Amniotic stem cell (primary cell): Measurements from ENCODE around the gene R3HDM4.

Source experiments
- DNase-seq: peaks from one replicate; lab custom pipeline; 2025; lab: John Stamatoyannopoulos, UW

R3HDM4 gene

GRCh38 chr19:872266-872951 is 40.6 kb downstream of the R3HDM4 start:
- no peak for DNase-seq

GRCh38 chr19:871446-872265 is 41.4 kb downstream of the R3HDM4 start:
- no peak for DNase-seq

DNA sequence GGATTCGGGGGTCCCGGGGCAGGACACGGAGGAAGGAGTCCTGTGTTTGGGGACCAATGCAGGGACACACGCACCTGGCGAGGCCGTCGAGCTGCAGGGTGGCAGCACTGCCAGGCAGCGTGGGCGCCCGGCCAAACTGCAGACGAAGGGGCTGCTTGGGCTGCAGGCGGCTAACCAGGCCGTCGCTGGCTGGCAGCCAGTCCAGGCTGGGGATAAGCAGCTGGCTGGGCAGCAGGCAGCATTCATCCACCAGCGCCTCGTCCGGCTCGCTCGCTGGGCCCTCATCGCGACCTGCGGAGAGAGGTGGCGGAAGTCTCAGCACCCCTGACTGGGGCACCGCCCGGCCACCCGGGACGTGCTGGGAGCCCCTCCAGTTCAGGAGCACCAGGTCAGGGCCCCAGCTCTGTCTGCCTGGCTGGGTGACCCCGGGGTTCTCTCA is 42.0 kb downstream of the R3HDM4 start:
- no peak for DNase-seq

DNA sequence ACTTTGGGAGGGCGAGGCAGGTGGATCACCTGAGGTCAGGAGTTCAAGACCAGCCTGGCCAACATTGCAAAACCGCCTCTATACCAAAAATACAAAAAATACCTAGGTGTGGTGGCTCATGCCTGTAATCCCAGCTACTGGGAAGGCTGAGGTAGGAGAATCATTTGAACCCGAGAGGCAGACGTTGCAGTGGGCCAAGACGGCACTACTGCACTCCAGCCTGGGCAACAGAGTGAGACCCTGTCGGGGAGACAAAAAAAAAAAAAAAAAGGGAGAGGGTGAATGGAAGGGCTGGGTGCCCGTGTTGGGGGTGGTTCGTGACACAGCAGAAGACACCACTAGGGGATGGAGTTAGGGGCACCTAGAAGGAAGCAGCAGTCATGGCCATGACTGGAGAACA is 42.7 kb downstream of the R3HDM4 start:
- DNase-seq, result no peak

- DNase-seq, result peak; percentile 90
These were observed 43.5 kb downstream of the R3HDM4 start for GRCh38 chr19:869245-870177.

- no peak for DNase-seq
These were observed 44.4 kb downstream of the R3HDM4 start for GRCh38 chr19:868458-869244.

- DNase-seq, result no peak
These were observed 45.1 kb downstream of the R3HDM4 start for GRCh38 chr19:867855-868457.

GRCh38 chr19:867301-867793 is 45.7 kb downstream of the R3HDM4 start:
- DNase-seq, result no peak

- DNase-seq, result no peak
These were observed 46.2 kb downstream of the R3HDM4 start for GRCh38 chr19:866769-867300.

DNA sequence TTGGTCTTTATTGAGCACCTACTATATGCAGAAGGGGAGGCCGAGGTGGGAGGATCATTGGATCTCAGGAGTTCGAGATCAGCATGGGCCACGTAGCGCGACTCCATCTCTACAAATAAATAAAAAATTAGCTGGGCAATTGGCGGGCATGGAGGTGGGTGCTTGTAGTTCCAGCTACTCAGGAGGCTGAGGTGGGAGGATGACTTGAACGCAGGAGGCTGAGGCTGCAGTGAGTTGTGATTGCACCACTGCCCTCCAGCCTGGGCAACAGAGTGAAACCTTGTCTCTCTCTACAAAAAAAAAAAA is 49.8 kb downstream of the R3HDM4 start:
- DNase-seq, result no peak

- no peak for DNase-seq
These were observed 50.3 kb downstream of the R3HDM4 start for GRCh38 chr19:862581-863314.

DNA sequence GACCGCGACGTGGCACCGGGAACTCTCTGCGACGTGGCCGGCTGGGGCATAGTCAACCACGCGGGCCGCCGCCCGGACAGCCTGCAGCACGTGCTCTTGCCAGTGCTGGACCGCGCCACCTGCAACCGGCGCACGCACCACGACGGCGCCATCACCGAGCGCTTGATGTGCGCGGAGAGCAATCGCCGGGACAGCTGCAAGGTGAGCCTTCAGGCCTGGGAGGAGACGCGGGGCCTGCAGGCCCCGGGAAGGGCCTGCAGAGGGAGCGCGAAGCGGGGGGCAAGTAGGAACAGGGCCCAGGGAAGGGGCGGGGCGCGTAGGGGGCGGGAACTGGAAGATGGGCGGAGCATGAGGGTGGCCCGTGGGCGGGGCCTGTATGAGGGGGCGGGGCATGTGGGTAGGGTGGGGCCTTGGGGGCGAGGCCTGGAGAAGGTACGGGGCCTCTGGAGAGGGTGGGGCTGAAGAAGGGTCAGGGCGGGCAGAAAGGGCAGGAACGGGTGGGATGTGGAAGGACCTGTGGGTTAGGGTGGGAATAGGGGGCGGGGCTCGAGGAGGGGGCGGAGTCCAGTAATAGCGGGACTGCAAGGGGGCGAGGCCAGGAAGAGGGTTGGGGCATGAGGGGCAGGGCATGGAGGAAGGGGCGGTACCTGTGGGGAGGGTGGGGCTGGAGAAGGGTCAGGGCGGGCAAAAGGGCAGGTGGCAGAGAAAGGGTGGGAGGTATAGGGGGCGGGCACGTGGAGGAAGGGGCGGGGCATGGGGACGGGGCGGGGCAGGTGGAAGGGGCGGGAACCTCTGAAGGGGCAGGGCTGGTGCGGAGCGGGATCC is 51.1 kb downstream of the R3HDM4 start:
- DNase-seq, result no peak

DNA sequence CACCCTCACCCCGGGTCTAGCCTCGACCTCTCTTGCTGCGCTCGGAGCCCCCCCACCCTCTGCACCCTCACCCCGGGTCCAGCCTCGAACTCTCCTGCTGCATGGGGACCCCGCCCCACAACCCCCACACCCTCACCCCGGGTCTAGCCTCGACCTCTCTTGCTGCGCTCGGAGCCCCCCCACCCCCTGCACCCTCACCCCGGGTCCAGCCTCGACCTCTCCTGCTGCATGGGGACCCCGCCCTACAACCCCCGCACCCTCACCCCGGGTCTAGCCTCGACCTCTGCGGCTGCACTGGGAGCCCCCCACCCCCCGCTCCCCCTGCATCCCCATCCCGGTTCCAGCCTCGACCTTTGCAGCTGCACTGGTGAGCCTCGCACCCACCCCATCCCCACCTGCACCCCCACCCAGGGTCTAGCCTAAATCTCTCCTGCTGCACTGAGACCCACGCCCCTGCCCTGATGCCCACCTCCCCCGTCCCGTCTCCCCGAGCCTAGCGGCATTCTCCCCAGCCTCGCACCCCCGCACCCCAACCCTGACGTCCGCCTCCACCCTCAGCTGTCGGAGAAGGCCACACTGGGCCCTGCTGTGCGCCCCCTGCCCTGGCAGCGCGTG is 51.8 kb downstream of the R3HDM4 start:
- no peak for DNase-seq

DNA sequence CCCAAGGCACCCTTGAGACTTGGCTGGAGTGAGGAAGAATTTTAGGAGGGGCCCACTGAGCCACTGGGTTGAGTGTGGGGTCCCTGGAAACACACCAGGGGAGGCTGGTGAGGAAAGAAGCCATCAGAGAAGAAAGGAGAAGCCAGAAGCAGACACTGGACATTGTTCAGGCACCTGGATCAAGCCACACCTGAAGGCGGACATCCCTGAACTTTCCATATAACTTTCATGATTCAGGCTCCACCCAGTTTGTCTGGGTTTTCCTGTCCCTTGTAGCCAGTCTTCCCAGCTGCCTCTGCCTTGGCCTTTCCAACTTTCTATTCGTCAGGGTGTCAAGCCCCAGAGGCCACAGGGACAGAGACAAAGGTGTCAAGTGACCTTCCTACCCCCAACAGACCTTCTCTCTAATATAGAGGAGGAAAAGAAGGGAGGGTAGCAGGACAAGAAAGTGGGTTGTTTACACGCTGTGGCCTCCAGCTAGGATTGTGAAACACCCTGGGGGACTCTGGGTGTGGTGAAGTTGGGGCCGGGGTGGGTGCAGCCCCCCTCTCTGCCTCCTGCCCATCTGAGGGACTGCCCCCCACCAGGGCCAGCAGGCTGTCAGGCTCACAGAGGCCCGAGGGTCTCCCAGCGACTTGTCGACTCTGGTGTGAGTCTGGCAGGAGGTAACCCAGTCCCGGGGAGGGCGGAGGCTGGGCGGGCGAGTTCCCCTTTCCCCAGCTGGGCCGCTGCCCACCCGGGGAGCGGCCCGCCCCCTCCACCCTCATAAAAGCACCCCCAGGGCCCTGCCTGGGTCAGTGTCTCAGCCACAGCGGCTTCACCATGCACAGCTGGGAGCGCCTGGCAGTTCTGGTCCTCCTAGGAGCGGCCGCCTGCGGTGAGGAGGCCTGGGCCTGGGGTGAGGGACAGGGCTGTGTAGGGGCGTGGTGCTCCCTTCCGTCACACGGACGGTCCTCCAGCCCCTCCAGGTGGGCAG is 53.9 kb downstream of the R3HDM4 start, which contains the start of gene CFD:
CFD (plus strand) TSS at position 797 of the 976 bp plus-strand sequence; CDS start at position 823, 26 bp downstream.
- DNase-seq, result no peak

GRCh38 chr19:858284-858683 is 54.7 kb downstream of the R3HDM4 start:
- DNase-seq, result no peak

- DNase-seq, result no peak
These were observed 57.4 kb downstream of the R3HDM4 start for GRCh38 chr19:855566-856120.

DNA sequence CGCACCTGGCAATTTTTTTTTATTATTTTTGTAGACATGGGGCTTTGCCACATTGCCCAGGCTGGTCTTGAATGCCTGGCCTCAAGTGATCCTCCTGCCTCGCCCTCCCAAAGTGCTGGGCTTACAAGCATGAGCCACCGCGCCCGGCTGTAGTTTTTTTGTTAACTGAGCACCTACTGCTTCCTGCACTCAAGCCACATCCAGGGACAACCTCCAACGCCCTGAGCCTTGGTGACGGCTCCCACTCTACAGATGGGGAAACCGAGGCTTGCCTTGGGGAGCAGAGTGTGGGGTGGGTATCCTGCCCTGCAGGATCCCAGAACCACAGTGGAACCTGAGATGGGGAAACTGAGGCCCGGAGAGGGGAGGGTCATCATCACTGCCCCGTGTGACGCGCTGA is 57.9 kb downstream of the R3HDM4 start:
- DNase-seq, result no peak
